Coronary artery (tissue), 2 donors: Measurements from ENCODE around the gene PCDHGA5.
"Not testable (repeated sequence)": the region's sequence is repeated elsewhere in the genome, so short reads cannot be mapped to it uniquely, and the experiment has no call there.

Experiments used
- DNase-seq: peaks from one replicate; pipeline ENCODE4 v3.0.0-alpha.2; 2017; ENCODE audit warnings: low spot score
- H3K27ac ChIP-seq, 2 donors: fragments of 200-600 bp; sonication (generic); one replicate each; pipeline ENCODE4 v1.5.1; 2016 to 2019
- H3K4me3 ChIP-seq: fragments of 200-600 bp; sonication (generic); 2 replicates; pipeline ENCODE4 v1.5.1; 2016; ENCODE audit warnings: mild to moderate bottlenecking, moderate library complexity
- CTCF ChIP-seq: fragments of 200-600 bp; sonication (generic); IDR thresholded peaks from one replicate; pipeline ENCODE4 v1.5.1; 2019; ENCODE audit warnings: antibody characterized with exemption

The PCDHGA5 gene

DNA sequence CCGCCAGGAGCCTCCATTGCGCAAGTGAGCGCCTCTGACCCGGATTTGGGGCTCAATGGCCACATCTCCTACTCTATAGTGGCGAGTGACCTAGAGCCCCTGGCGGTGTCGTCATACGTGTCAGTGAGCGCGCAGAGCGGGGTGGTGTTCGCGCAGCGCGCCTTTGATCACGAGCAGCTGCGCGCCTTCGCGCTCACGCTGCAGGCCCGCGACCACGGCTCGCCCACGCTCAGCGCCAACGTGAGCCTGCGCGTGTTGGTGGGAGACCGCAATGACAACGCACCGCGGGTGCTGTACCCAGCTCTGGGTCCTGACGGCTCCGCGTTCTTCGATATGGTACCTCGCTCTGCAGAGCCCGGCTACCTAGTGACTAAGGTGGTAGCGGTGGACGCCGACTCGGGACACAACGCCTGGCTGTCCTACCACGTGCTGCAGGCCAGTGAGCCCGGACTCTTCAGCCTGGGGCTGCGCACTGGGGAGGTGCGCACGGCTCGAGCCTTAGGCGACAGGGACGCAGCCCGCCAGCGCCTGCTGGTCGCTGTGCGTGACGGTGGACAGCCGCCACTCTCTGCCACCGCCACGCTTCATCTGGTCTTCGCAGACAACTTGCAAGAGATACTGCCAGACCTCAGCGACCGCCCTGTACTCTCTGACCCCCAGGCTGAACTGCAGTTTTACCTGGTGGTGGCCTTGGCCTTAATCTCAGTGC is 45.8 kb downstream of the PCDHGA5 start:
- no peak for DNase-seq
- TF ChIP-seq CTCF: no peak
- no peak overlapping the region for H3K27ac ChIP-seq
- H3K4me3 ChIP-seq: peak overlapping the region; percentile 34

DNA sequence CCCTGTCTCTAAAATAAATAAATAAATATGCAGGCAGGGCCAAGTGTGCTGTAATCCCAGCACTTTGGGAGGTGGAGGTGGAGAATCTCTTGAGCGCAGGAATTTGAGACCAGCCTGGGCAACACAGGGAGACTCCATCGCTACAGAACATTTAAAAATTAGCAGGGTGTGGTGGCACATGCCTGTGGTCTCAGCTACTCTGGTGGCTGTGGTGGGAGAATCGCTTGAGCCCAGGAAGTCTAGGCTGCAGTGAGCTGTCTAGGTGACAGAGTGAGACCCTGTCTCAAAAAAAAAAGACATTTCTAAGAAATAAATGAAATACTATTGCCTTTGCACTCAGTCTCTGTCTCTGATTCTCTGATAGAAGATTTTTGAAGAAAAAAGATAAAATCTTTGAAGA is 47.6 kb downstream of the PCDHGA5 start:
- no peak for TF ChIP-seq CTCF
- no peak for DNase-seq
- no peak overlapping the region for H3K27ac ChIP-seq
- H3K4me3 ChIP-seq: peak overlapping the region; percentile 6

GRCh38 chr5:141412854-141413539 is 49.0 kb downstream of the PCDHGA5 start, which contains the start of gene PCDHGA10:
Gene PCDHGA10 (plus strand): TSS chr5:141412987. CDS start chr5:141413176, 189 bp downstream.
- no peak within 1 kb of the TSS for H3K27ac ChIP-seq
- H3K4me3 ChIP-seq: peak within 1 kb of the TSS; percentile 56
- no peak for DNase-seq
- no peak for TF ChIP-seq CTCF

DNA sequence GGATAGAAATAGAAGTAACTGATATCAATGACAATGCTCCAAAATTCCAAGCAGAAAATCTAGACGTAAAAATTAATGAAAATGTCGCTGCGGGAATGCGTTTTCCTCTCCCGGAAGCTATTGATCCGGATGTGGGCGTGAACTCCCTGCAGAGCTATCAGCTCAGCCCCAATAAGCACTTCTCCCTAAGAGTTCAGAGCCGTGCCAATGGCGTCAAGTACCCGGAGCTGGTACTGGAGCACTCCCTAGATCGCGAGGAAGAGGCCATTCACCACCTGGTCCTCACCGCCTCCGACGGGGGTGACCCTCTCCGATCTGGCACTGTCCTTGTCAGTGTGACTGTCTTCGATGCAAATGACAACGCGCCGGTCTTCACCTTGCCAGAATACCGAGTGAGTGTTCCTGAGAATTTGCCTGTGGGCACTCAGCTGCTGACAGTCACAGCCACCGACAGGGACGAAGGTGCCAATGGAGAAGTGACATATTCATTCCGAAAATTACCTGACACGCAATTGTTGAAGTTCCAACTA is 49.6 kb downstream of the PCDHGA5 start:
- no peak overlapping the region for H3K27ac ChIP-seq
- peak overlapping the region; percentile 56 for H3K4me3 ChIP-seq
- DNase-seq: no peak
- no peak for TF ChIP-seq CTCF

DNA sequence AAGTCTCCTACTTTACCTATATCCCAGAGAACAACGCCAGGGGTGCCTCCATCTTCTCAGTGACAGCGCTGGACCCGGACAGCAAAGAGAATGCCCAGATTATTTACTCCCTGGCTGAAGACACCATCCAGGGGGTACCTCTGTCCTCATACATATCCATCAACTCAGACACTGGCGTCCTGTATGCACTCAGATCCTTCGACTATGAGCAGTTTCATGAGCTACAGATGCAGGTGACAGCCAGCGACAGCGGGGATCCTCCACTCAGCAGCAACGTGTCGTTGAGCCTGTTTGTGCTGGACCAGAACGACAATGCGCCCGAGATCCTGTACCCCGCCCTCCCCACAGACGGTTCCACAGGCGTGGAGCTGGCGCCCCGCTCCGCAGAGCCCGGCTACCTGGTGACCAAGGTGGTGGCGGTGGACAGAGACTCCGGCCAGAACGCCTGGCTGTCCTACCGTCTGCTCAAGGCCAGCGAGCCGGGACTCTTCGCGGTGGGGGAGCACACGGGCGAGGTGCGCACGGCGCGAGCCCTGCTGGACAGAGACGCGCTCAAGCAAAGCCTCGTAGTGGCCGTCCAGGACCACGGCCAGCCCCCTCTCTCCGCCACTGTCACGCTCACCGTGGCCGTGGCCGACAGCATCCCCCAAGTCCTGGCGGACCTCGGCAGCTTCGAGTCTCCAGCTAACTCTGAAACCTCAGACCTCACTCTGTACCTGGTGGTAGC is 50.7 kb downstream of the PCDHGA5 start:
- H3K27ac ChIP-seq, DNase-seq: not testable (repeated sequence)
- peak overlapping the region; percentile 30 for H3K4me3 ChIP-seq

DNA sequence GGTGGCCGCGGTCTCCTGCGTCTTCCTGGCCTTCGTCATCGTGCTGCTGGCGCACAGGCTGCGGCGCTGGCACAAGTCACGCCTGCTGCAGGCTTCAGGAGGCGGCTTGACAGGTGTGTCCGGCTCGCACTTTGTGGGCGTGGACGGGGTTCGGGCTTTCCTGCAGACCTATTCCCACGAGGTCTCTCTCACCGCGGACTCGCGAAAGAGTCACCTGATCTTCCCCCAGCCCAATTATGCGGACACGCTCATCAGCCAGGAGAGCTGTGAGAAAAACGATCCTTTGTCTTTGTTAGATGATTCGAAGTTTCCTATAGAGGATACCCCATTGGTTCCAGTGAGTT is 51.3 kb downstream of the PCDHGA5 start:
- peak overlapping the region; percentile 30 for H3K4me3 ChIP-seq
- not testable (repeated sequence) for H3K27ac ChIP-seq, DNase-seq
